WTC11 (cell line): ENCODE data around the gene INSC. TPM values are rescaled to one million over a fixed set of nuclear protein-coding genes. Genes with fewer than 3 reads are reported as not detected.

Experiments used
- ATAC-seq: fragments of 200-7000 bp; cut with Tn5 transposase; 2 replicates; pipeline ENCODE4 v1.10.0; 2021; ENCODE audit warnings: mild to moderate bottlenecking, moderate library complexity
- CTCF ChIA-PET: fragments of 300-600 bp; sonication (Branson Sonifier 250); formaldehyde crosslinking; loops from one replicate; lab custom pipeline; 2021; ENCODE audit warnings: antibody characterized with exemption; lab: Charles Lee
- POLR2A ChIA-PET: fragments of 350-600 bp; sonication (Branson Sonifier 250); formaldehyde crosslinking; loops from one replicate; lab custom pipeline; 2021; ENCODE audit warnings: antibody characterized with exemption; lab: Charles Lee
- DNase-seq: peaks from one replicate; pipeline ENCODE4 v3.0.0; 2021; ENCODE audit warnings: low spot score
- H3K27ac Mint-ChIP-seq: 2 replicates; pipeline ENCODE4 v1.8.0; 2021; ENCODE audit warnings: mixed read lengths
- H3K27me3 Mint-ChIP-seq: 2 replicates; pipeline ENCODE4 v1.8.0; 2021; ENCODE audit warnings: low read depth, mild to moderate bottlenecking, moderate library complexity, mixed read lengths
- H3K36me3 Mint-ChIP-seq: 2 replicates; pipeline ENCODE4 v1.8.0; 2021; ENCODE audit warnings: mixed read lengths
- H3K4me1 Mint-ChIP-seq: 2 replicates; pipeline ENCODE4 v1.8.0; 2022; ENCODE audit warnings: mixed read lengths
- H3K4me3 Mint-ChIP-seq: 2 replicates; pipeline ENCODE4 v1.8.0; 2021; ENCODE audit warnings: mild to moderate bottlenecking, moderate library complexity, mixed read lengths
- H3K9me3 Mint-ChIP-seq: 2 replicates; pipeline ENCODE4 v1.8.0; 2021; ENCODE audit warnings: mixed read lengths
- ATF1 ChIP-seq: sonication (generic); formaldehyde crosslinking; IDR thresholded peaks from 2 replicates; pipeline ENCODE4 v1.8.1; 2023; ENCODE audit warnings: mild to moderate bottlenecking, moderate library complexity, missing genetic modification reagents
- ELF4 ChIP-seq: sonication (generic); formaldehyde crosslinking; IDR thresholded peaks from 2 replicates; pipeline ENCODE4 v1.8.1; 2022; ENCODE audit warnings: low read depth, mild to moderate bottlenecking, moderate library complexity, missing genetic modification reagents
- ESRRA ChIP-seq: sonication (generic); formaldehyde crosslinking; IDR thresholded peaks from 2 replicates; pipeline ENCODE4 v1.8.1; 2022; ENCODE audit warnings: mild to moderate bottlenecking, missing genetic modification reagents, borderline replicate concordance
- ETV6 ChIP-seq: sonication (generic); formaldehyde crosslinking; IDR thresholded peaks from 2 replicates; pipeline ENCODE4 v1.8.1; 2022; ENCODE audit warnings: mild to moderate bottlenecking, missing genetic modification reagents
- GRHL2 ChIP-seq: fragments of 250-450 bp; sonication (Bioruptor Pico); IDR thresholded peaks from 2 replicates; pipeline ENCODE4 v1.8.0; 2022; ENCODE audit warnings: mild to moderate bottlenecking, moderate library complexity; ENCODE audit not compliant: insufficient replicate concordance, severe bottlenecking
- SMAD3 ChIP-seq: sonication (generic); formaldehyde crosslinking; IDR thresholded peaks from 2 replicates; pipeline ENCODE4 v1.8.0; 2022; ENCODE audit warnings: missing genetic modification reagents, mild to moderate bottlenecking, borderline replicate concordance
- SMAD4 ChIP-seq: sonication (generic); formaldehyde crosslinking; IDR thresholded peaks from 2 replicates; pipeline ENCODE4 v1.8.0; 2022; ENCODE audit warnings: mild to moderate bottlenecking, missing genetic modification reagents
- ZNF317 ChIP-seq: sonication (generic); formaldehyde crosslinking; IDR thresholded peaks from 2 replicates; pipeline ENCODE4 v1.8.1; 2023; ENCODE audit warnings: low read depth, mild to moderate bottlenecking, moderate library complexity, missing genetic modification reagents, borderline replicate concordance
- total RNA-seq: library from RNA; stranded (reverse); gene quantifications from 3 replicates; pipeline ENCODE4 v1.2.3, GENCODE V29; 2021
- TF ChIP-seq, protein P1 (sequence below): sonication (generic); formaldehyde crosslinking; conservative IDR thresholded peaks from 2 replicates; pipeline ENCODE4 v1.8.1; 2023; ENCODE audit warnings: mild to moderate bottlenecking, low read depth, missing genetic modification reagents, moderate library complexity
- TF ChIP-seq, protein P2 (sequence below): sonication (generic); formaldehyde crosslinking; IDR thresholded peaks from 2 replicates; pipeline ENCODE4 v1.8.1; 2022; ENCODE audit warnings: missing genetic modification reagents, borderline replicate concordance
- TF ChIP-seq, protein P3 (sequence below): sonication (generic); formaldehyde crosslinking; IDR thresholded peaks from 2 replicates; pipeline ENCODE4 v1.8.0; 2023; ENCODE audit warnings: mild to moderate bottlenecking, missing genetic modification reagents
- TF ChIP-seq, protein P4 (sequence below): sonication (generic); formaldehyde crosslinking; IDR thresholded peaks from 2 replicates; pipeline ENCODE4 v1.8.1; 2023; ENCODE audit warnings: mild to moderate bottlenecking, missing genetic modification reagents

INSC gene
- total RNA-seq, 1 experiment from 2014 or later: 0.44 TPM

DNA sequence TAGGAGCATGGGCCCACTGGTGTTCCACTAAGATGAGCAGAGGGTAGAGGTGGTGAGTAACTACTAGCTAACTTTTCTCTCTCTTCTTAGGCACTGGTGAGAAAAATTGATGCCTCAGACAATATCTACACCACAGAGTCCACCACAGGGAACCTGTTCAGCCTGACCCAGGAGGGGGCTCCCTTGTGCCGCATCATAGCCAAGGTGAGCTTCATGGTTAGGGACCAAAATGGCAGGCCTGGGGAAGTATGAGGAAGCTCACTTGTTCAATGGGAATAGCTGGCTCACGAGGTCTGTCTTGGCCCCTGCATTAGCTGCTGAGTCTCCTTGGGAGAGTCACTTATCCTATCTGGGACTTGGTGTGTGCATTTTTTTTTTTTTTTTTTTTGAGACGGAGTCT lies 75.9 kb downstream of the INSC start (continued):
- no peak for TF ChIP-seq SMAD3 (CRISPR knock-in tag)
- TF ChIP-seq SMAD4 (CRISPR knock-in tag): no peak
- TF ChIP-seq ATF1 (CRISPR knock-in tag): no peak

DNA sequence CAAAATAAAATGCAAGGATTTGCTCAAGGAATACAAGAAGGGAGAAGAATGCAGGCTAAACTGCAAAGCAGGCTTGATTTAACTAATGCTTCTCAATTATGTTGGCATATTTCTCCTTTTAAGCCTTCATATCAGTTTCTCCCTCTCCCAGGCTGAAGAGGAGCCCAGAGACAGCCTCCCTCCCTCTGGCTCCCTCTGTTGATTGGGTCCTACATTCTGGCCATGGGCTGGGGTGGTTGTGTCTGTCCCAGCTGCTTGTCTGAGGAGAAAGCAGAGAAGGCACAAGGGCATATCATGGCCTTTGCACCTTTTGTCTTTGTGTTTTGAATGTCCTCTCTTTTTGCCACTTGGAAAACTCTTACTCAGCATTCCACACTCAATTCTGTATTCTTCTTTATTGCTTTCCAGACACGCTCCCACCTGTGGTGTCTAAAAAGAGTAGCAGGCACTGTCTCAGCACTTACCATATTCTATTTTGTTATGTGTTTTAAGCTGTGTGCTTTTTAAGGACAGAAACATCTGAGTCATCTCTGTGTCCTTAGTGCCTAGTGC lies 77.4 kb downstream of the INSC start:
- TF ChIP-seq ETV6 (CRISPR knock-in tag) (no peak), ZNF317 (CRISPR knock-in tag) (no peak)
- TF ChIP-seq, protein P1, sequence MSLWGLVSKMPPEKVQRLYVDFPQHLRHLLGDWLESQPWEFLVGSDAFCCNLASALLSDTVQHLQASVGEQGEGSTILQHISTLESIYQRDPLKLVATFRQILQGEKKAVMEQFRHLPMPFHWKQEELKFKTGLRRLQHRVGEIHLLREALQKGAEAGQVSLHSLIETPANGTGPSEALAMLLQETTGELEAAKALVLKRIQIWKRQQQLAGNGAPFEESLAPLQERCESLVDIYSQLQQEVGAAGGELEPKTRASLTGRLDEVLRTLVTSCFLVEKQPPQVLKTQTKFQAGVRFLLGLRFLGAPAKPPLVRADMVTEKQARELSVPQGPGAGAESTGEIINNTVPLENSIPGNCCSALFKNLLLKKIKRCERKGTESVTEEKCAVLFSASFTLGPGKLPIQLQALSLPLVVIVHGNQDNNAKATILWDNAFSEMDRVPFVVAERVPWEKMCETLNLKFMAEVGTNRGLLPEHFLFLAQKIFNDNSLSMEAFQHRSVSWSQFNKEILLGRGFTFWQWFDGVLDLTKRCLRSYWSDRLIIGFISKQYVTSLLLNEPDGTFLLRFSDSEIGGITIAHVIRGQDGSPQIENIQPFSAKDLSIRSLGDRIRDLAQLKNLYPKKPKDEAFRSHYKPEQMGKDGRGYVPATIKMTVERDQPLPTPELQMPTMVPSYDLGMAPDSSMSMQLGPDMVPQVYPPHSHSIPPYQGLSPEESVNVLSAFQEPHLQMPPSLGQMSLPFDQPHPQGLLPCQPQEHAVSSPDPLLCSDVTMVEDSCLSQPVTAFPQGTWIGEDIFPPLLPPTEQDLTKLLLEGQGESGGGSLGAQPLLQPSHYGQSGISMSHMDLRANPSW: no peak
- TF ChIP-seq, protein P2, sequence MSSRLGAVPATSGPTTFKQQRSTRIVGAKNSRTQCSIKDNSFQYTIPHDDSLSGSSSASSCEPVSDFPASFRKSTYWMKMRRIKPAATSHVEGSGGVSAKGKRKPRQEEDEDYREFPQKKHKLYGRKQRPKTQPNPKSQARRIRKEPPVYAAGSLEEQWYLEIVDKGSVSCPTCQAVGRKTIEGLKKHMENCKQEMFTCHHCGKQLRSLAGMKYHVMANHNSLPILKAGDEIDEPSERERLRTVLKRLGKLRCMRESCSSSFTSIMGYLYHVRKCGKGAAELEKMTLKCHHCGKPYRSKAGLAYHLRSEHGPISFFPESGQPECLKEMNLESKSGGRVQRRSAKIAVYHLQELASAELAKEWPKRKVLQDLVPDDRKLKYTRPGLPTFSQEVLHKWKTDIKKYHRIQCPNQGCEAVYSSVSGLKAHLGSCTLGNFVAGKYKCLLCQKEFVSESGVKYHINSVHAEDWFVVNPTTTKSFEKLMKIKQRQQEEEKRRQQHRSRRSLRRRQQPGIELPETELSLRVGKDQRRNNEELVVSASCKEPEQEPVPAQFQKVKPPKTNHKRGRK (CRISPR knock-in tag): no peak
- ChIA-PET POLR2A (no interaction called here), CTCF (interaction anchor here (1.3 kb wide), 1 partner anchor 285 kb away, joined by 3 read pairs; no protein-coding TSS in a partner anchor)
- no peak overlapping the region for H3K27ac Mint-ChIP-seq
- H3K4me1 Mint-ChIP-seq: peaks cover 5% of the 10 kb centered on the region
- no peaks in the 10 kb centered on the region; the same call in 1 of the 2 replicates for H3K27me3 Mint-ChIP-seq
- peak; percentile 76 for ATAC-seq
- DNase-seq: no peak
- H3K4me3 Mint-ChIP-seq: no peak overlapping the region
- H3K9me3 Mint-ChIP-seq: 0 out of 2 replicates have a peak, but pooled peaks cover 3% of the 10 kb centered on the region
- no peaks in the 10 kb centered on the region for H3K36me3 Mint-ChIP-seq

DNA sequence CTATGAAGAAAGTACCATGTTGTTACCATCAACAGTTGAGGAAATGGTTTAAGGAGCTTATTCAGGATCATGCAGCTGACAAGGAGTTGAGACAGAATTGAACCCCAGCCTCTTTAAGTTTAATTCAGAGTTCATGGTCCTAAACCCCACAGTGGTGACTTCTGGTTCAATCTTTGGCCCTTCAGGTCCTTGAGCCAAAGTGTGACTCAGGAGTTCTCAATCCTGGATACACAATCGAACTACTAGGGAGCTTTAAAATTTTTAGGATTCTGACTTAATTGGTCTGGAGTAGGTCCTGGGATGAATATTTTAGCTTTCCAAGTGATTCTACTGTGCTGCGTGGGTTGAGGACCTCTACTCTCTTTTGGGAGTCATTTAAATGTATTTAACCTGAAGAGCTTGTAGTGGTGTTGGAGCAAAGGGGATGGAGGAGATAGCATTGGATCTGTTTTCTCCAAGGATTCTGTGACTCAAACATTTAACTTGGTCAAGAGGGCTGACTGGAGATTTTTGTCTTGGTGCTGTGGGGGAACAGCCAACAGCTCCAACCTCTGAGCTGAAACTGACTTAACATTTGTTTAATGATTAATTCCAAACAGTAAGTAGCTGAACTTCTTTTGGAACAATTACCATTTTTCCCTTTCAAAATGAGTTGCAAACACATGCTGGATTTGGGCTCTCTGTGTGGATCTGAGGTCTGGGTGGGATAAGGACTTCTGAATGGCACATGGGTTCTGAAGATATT lies 80.1 kb downstream of the INSC start:
- ChIA-PET CTCF (interaction anchor here (0.6 to 1.2 kb wide), 3 partner anchors 12 to 120 kb away, joined by 3 to 4 read pairs (median 4); no protein-coding TSS in a partner anchor), POLR2A (interaction anchor here (0.6 kb wide), 1 partner anchor 447 kb away, joined by 3 read pairs; no protein-coding TSS in a partner anchor)
- Mint-ChIP-seq H3K27me3 (no peaks in the 10 kb centered on the region; the same call in 1 of the 2 replicates), H3K4me3 (no peak overlapping the region), H3K27ac (no peak overlapping the region), H3K4me1 (peaks cover 2% of the 10 kb centered on the region; the same call in 1 of the 2 replicates), H3K9me3 (no peaks in the 10 kb centered on the region), H3K36me3 (no peaks in the 10 kb centered on the region)
- no peak for ATAC-seq
- no peak for DNase-seq
- TF ChIP-seq, protein P3, sequence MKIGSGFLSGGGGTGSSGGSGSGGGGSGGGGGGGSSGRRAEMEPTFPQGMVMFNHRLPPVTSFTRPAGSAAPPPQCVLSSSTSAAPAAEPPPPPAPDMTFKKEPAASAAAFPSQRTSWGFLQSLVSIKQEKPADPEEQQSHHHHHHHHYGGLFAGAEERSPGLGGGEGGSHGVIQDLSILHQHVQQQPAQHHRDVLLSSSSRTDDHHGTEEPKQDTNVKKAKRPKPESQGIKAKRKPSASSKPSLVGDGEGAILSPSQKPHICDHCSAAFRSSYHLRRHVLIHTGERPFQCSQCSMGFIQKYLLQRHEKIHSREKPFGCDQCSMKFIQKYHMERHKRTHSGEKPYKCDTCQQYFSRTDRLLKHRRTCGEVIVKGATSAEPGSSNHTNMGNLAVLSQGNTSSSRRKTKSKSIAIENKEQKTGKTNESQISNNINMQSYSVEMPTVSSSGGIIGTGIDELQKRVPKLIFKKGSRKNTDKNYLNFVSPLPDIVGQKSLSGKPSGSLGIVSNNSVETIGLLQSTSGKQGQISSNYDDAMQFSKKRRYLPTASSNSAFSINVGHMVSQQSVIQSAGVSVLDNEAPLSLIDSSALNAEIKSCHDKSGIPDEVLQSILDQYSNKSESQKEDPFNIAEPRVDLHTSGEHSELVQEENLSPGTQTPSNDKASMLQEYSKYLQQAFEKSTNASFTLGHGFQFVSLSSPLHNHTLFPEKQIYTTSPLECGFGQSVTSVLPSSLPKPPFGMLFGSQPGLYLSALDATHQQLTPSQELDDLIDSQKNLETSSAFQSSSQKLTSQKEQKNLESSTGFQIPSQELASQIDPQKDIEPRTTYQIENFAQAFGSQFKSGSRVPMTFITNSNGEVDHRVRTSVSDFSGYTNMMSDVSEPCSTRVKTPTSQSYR (CRISPR knock-in tag): no peak
- TF ChIP-seq, protein P4, sequence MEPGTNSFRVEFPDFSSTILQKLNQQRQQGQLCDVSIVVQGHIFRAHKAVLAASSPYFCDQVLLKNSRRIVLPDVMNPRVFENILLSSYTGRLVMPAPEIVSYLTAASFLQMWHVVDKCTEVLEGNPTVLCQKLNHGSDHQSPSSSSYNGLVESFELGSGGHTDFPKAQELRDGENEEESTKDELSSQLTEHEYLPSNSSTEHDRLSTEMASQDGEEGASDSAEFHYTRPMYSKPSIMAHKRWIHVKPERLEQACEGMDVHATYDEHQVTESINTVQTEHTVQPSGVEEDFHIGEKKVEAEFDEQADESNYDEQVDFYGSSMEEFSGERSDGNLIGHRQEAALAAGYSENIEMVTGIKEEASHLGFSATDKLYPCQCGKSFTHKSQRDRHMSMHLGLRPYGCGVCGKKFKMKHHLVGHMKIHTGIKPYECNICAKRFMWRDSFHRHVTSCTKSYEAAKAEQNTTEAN: no peak
- no peak for TF ChIP-seq GRHL2 (CRISPR knock-in tag)
- TF ChIP-seq, protein P1: no peak
- TF ChIP-seq ELF4 (CRISPR knock-in tag): no peak
- no peak for TF ChIP-seq ESRRA (CRISPR knock-in tag)
